Measurements from ENCODE around the gene BAZ2B.

- no peak for TF ChIP-seq CTCF (IDR thresholded peaks at IDR 0.05; ENCODE audit: insufficient read depth, low read depth, low read length)
- no peak for TF ChIP-seq EZH2 (IDR thresholded peaks at IDR 0.05; ENCODE audit: insufficient read depth, low read length)
Observed at GRCh38 chr2:159457589-159457988, 158.8 kb downstream of the BAZ2B start.

All from astrocyte (in vitro differentiated cells and primary cell).